B cell (primary cell): ENCODE measurements around the gene RARB.

Experiments
- EZH2 ChIP-seq: IDR thresholded peaks from 2 replicates; pipeline ENCODE4 v1.6.1; 2012; ENCODE audit warnings: borderline replicate concordance, low read depth, mild to moderate bottlenecking, moderate library complexity, low read length; ENCODE audit not compliant: insufficient read depth, poor library complexity, severe bottlenecking
- TF ChIP-seq, protein P1 (sequence below): fragments of 200-600 bp; IDR thresholded peaks from one replicate; pipeline ENCODE4 v1.8.0; 2022; ENCODE audit warnings: antibody characterized with exemption, mild to moderate bottlenecking

DNA sequence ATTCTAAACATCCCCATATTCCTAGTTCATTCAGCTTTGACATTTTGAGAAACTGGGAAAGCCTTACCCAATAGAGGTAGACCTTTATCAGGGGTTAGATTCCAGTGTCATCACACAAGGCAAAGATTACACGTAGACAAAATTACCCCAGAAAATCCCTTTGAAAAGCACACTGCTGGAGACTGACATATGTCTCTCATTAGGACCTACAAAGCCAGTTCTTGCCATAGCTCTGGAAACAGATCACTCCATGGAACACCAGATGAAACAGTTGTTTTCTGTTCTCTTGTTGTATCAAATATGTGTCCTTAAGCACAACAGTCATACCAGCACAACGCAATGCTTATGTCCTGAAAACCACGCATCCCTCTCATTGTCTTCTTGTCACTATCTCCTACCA lies 44.7 kb downstream of the RARB start:
- TF ChIP-seq, protein P1, sequence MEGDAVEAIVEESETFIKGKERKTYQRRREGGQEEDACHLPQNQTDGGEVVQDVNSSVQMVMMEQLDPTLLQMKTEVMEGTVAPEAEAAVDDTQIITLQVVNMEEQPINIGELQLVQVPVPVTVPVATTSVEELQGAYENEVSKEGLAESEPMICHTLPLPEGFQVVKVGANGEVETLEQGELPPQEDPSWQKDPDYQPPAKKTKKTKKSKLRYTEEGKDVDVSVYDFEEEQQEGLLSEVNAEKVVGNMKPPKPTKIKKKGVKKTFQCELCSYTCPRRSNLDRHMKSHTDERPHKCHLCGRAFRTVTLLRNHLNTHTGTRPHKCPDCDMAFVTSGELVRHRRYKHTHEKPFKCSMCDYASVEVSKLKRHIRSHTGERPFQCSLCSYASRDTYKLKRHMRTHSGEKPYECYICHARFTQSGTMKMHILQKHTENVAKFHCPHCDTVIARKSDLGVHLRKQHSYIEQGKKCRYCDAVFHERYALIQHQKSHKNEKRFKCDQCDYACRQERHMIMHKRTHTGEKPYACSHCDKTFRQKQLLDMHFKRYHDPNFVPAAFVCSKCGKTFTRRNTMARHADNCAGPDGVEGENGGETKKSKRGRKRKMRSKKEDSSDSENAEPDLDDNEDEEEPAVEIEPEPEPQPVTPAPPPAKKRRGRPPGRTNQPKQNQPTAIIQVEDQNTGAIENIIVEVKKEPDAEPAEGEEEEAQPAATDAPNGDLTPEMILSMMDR, result no peak
- no peak for TF ChIP-seq EZH2
